HCT116 (cell line): Measurements from ENCODE around the gene KREMEN2. TPM values are rescaled to one million over a fixed set of nuclear protein-coding genes. Genes with fewer than 3 reads are reported as not detected.

Experiments
- ATAC-seq: fragments of 200-7000 bp; cut with Tn5 transposase; 2 replicates; pipeline ENCODE4 v1.9.1; 2020; ENCODE audit warnings: mild to moderate bottlenecking, moderate library complexity
- BruUV-seq: library from RNA; stranded (reverse); fragments of 400-500 nt; replicated peaks from 2 replicates; lab custom pipeline; 2021; lab: Mats Ljungman, UMichigan
- CTCF ChIA-PET: fragments of 300-600 bp; sonication (Branson Sonifier 250); formaldehyde crosslinking; loops from one replicate; lab custom pipeline; 2021; ENCODE audit warnings: antibody characterized with exemption; lab: Charles Lee
- POLR2A ChIA-PET: fragments of 300-600, 350-600 bp; sonication (Branson Sonifier 250); formaldehyde crosslinking; loops from one replicate; lab custom pipeline; 2021; ENCODE audit warnings: antibody characterized with exemption; lab: Charles Lee
- RAD21 ChIA-PET, 2 experiments: fragments of 300-600 bp; sonication (Branson Sonifier 250); formaldehyde crosslinking; loops; one replicate each; lab custom pipeline; 2023; ENCODE audit warnings: low total read pairs in 2 of 2; ENCODE audit not compliant: uncharacterized antibody in 2 of 2, unreplicated experiment in 2 of 2, low non-redundant PET in 1 of 2; lab: Charles Lee
- DNase-seq: peaks from one replicate; pipeline ENCODE4 v3.0.0-alpha.2; 2010; ENCODE audit warnings: low read depth, low spot score
- H2AFZ ChIP-seq: fragments of 200-600 bp; shearing (Covaris generic), sonication (generic); 2 replicates; pipeline ENCODE4 v1.6.1; 2017; ENCODE audit warnings: low read depth, mixed run types, mixed read lengths, antibody characterized with exemption, low read length; ENCODE audit not compliant: poor library complexity, severe bottlenecking
- H3K27ac ChIP-seq: 2 replicates; pipeline ENCODE4 v1.5.1; 2012; ENCODE audit warnings: low read depth, low read length
- H3K27me3 ChIP-seq: fragments of 200-600 bp; sonication (generic); 2 replicates; pipeline ENCODE4 v1.6.1; 2016; ENCODE audit warnings: mixed run types, low read length, mixed read lengths; ENCODE audit not compliant: insufficient read depth
- H3K36me3 ChIP-seq, 2 experiments: fragments of 200-500 bp in 1 of 2; fragments of 200-600 bp in 1 of 2; sonication (Bioruptor generic) in 1 of 2; sonication (generic) in 1 of 2; 2 replicates each; pipeline versions ENCODE4 v1.5.1 to v1.6.1; 2014 to 2016; ENCODE audit warnings: low read length in 2 of 2, inconsistent platforms in 1 of 2, mixed read lengths in 1 of 2, mixed run types in 1 of 2; ENCODE audit not compliant: insufficient read depth in 2 of 2, control insufficient read depth in 1 of 2
- H3K4me1 ChIP-seq, 2 experiments: fragments of 200-600 bp in 1 of 2; sonication (generic) in 1 of 2; 2 replicates each; pipeline versions ENCODE4 v1.5.1 to v1.6.1; 2012 to 2017; ENCODE audit warnings: low read length in 2 of 2, inconsistent platforms in 1 of 2, mild to moderate bottlenecking in 1 of 2, mixed read lengths in 1 of 2, mixed run types in 1 of 2, moderate library complexity in 1 of 2; ENCODE audit not compliant: insufficient read depth in 2 of 2, control insufficient read depth in 1 of 2
- H3K4me2 ChIP-seq: fragments of 200-600 bp; sonication (generic); 2 replicates; pipeline ENCODE4 v1.6.1; 2017; ENCODE audit warnings: mixed run types, low read length, mixed read lengths
- H3K4me3 ChIP-seq, 2 experiments: fragments of 200-600 bp in 1 of 2; sonication (generic) in 1 of 2; replicated peaks in 1 of 2; 2 replicates each; pipeline ENCODE4 v1.5.1; 2011 to 2016; ENCODE audit warnings: low read length in 2 of 2, control low read depth in 1 of 2, low read depth in 1 of 2, mild to moderate bottlenecking in 1 of 2, mixed read lengths in 1 of 2, mixed run types in 1 of 2
- H3K79me2 ChIP-seq: fragments of 200-600 bp; sonication (generic); 2 replicates; pipeline ENCODE4 v1.6.1; 2017; ENCODE audit warnings: mild to moderate bottlenecking, mixed run types, low read length, moderate library complexity, mixed read lengths; ENCODE audit not compliant: insufficient read depth
- H3K9ac ChIP-seq: fragments of 200-600 bp; sonication (generic); 2 replicates; pipeline ENCODE4 v1.6.1; 2016; ENCODE audit warnings: low read length, mixed read lengths
- H3K9me2 ChIP-seq: fragments of 200-600 bp; sonication (generic), shearing (Covaris generic); 2 replicates; pipeline ENCODE4 v1.6.1; 2017; ENCODE audit warnings: mixed run types, mild to moderate bottlenecking, moderate library complexity; ENCODE audit not compliant: insufficient read depth
- H3K9me3 ChIP-seq, 2 experiments: fragments of 200-500 bp in 1 of 2; fragments of 200-600 bp in 1 of 2; sonication (Bioruptor generic) in 1 of 2; sonication (generic) in 1 of 2; 2 replicates each; pipeline ENCODE4 v1.6.1; 2014 to 2017; ENCODE audit warnings: low read length in 2 of 2, mixed read lengths in 2 of 2, inconsistent platforms in 1 of 2, low read depth in 1 of 2, mild to moderate bottlenecking in 1 of 2, mixed run types in 1 of 2, moderate library complexity in 1 of 2; ENCODE audit not compliant: control insufficient read depth in 1 of 2, insufficient read depth in 1 of 2
- H4K20me1 ChIP-seq: fragments of 200-600 bp; sonication (generic), shearing (Covaris generic); 2 replicates; pipeline ENCODE4 v1.6.1; 2017; ENCODE audit warnings: mixed run types, mild to moderate bottlenecking, moderate library complexity; ENCODE audit not compliant: insufficient read depth
- EGR1 ChIP-seq: IDR thresholded peaks from 2 replicates; pipeline ENCODE4 v1.6.1; 2012; ENCODE audit warnings: low read depth
- ELF1 ChIP-seq: IDR thresholded peaks from 2 replicates; pipeline ENCODE4 v1.6.1; 2012; ENCODE audit warnings: low read depth, borderline replicate concordance
- EZH2phosphoT487 ChIP-seq: fragments of 200-600 bp; IDR thresholded peaks from 2 replicates; pipeline ENCODE4 v1.6.1; 2018; ENCODE audit warnings: antibody characterized with exemption, borderline replicate concordance
- FOSL1 ChIP-seq: IDR thresholded peaks from 2 replicates; pipeline ENCODE4 v1.6.1; 2012; ENCODE audit warnings: low read depth
- JUND ChIP-seq: IDR thresholded peaks from 2 replicates; pipeline ENCODE4 v1.6.1; 2012
- RAD21 ChIP-seq: IDR thresholded peaks from 2 replicates; pipeline ENCODE4 v1.6.1; 2012; ENCODE audit warnings: low read depth, mild to moderate bottlenecking
- REST ChIP-seq: IDR thresholded peaks from 2 replicates; pipeline ENCODE4 v1.6.1; 2012; ENCODE audit warnings: low read depth
- SP1 ChIP-seq: IDR thresholded peaks from 2 replicates; pipeline ENCODE4 v1.6.1; 2012; ENCODE audit warnings: low read depth
- ZNF274 ChIP-seq: fragments of 200-500 bp; sonication (Bioruptor generic); IDR thresholded peaks from 2 replicates; pipeline ENCODE4 v1.6.1; 2014; ENCODE audit warnings: mild to moderate bottlenecking, low read depth, low read length, inconsistent platforms
- intact Hi-C: fragments of 100-400 bp; cut with micrococcal nuclease; formaldehyde crosslinking; loops from 2 replicates; pipeline ENCODE4 v1.10.0; 2022
- total RNA-seq: library from RNA; stranded (reverse); gene quantifications from one replicate; pipeline ENCODE4 v1.2.1, GENCODE V29; 2021; ENCODE audit not compliant: unreplicated experiment

The KREMEN2 gene
- total RNA-seq, 1 experiment from 2014 or later, result 14.1 TPM

GRCh38 chr16:2992383-2993081, 28.5 kb downstream of the KREMEN2 start (continued):
- TF ChIP-seq SP1, result no peak
- TF ChIP-seq JUND, result no peak
- TF ChIP-seq FOSL1, result no peak
- TF ChIP-seq EZH2phosphoT487, result no peak
- no peak for TF ChIP-seq ELF1
- no peak for TF ChIP-seq EGR1

- Histone ChIP-seq H3K36me3 (no peaks in the 10 kb centered on the region), H3K4me3 (no peak overlapping the region), H3K27me3 (no peaks in the 10 kb centered on the region), H3K4me1 (peaks cover 2 to 11% of the 10 kb centered on the region in 2 experiments; a peak in 3 of 4 replicates), H3K9me3 (no peaks in the 10 kb centered on the region)
- RAD21 ChIA-PET, result no interaction called here
- TF ChIP-seq EGR1, result no peak
- TF ChIP-seq SP1, result no peak
- TF ChIP-seq ZNF274, result no peak
- no peak for TF ChIP-seq REST
- no peak for TF ChIP-seq RAD21
- TF ChIP-seq, all 23 proteins: peak for 0
- no peak for DNase-seq
- Histone ChIP-seq H3K9me2 (no peaks in the 10 kb centered on the region), H3K27ac (no peak overlapping the region; the same call in 1 of the 2 replicates), H3K79me2 (no peaks in the 10 kb centered on the region), H3K4me2 (no peak overlapping the region), H2AFZ (no peak overlapping the region), H3K9ac (no peak overlapping the region), H4K20me1 (no peaks in the 10 kb centered on the region)
- ChIA-PET CTCF (interaction anchor here (1.3 kb wide), 1 partner anchor 32 kb away, joined by 4 read pairs; no protein-coding TSS in a partner anchor), POLR2A (no interaction called here)
- no TSS peak for BruUV-seq
- intact Hi-C loops, result no loop called here
- no peak for ATAC-seq
Observed at GRCh38 chr16:2996298-2996697, 32.2 kb downstream of the KREMEN2 start.
